Stimulated activated CD8-positive, alpha-beta memory T cell treated with anti-CD3 and anti-CD28 coated beads, Interleukin-7, amount 100 ng/mL, for 4 hours (primary cell): ENCODE measurements around the gene GABRG3.
"Not testable (repeated sequence)": the region's sequence is repeated elsewhere in the genome, so short reads cannot be mapped to it uniquely, and the experiment has no call there.

Experiments used
- DNase-seq, 2 donors: peaks; one replicate each; pipeline ENCODE4 v3.0.0-alpha.2; 2020; ENCODE audit warnings: low read depth in 2 of 2

GABRG3 gene

DNA sequence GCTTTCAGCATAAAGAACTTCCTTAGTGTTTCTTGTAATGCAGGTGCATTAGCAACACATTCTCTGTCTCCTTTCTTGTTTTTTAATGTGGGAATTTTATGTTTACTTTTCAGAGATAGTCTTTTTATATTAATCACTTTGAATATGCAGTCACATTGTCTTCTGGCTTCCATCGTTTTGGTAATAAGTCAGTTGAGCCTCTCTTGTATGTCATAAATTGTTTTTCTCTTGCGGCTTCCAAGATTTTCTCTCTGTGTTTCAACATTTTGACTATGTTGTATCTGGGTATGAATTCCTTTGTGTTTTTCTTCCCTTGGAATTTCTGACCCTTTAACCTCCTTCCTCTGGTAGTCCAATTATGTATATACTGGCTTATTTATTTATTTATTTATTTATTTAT, 25.3 kb downstream of the GABRG3 start:
- DNase-seq, result no peak

DNA sequence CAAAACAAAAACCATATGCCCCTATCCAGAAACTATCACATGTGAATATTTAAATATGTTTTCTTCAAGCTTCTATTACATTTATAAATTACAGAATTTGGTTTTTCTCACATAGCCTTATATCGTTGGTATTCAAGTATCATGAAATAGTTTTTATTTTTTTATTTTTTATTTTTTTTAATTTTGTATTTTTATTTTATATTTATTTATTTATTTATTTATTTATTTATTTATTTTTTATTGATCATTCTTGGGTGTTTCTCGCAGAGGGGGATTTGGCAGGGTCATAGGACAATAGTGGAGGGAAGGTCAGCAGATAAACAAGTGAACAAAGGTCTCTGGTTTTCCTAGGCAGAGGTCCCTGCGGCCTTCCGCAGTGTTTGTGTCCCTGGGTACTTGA, 32.0 kb downstream of the GABRG3 start:
- not testable (repeated sequence) for DNase-seq

DNA sequence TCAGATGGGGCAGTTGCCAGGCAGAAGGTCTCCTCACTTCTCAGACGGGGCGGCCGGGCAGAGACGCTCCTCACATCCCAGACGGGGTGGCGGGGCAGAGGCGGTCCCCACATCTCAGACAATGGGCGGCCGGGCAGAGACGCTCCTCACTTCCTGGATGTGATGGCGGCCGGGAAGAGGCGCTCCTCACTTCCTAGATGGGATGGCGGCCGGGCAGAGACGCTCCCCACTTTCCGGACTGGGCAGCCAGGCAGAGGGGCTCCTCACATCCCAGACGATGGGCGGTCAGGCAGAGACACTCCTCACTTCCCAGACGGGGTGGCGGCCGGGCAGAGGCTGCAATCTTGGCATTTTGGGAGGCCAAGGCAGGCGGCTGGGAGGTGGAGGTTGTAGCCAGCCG, 33.2 kb downstream of the GABRG3 start:
- not testable (repeated sequence) for DNase-seq

DNA sequence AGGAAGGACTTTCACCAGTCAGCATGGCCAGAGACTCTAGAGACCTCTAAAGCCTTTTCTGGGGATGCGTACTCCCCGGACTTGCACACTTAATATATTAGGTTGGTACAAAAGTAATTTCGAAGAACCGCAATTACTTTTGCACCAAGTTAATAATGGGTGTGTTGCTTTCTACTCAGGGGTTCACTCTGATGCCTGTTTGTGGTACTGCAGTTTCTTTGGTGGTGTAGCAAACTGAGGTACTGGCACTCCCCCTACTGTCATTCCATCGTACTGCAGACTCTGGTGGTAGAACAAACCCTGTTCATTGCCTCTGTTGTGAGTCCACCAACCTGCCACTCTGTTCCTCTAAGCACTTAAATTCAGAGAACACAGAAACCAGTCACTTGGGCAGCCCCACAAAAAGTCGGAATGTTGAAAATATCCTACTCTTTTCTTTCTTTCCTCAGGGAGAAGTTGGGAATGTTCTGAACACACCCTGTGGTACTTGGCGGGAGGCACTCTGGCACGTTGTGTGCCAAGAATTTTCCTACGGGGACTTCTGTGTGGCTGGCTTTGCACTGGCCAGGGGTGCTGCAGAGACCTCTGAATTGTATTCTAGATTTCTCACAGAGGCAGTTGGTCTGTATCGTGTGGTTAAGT, 46.3 kb downstream of the GABRG3 start:
- no peak for DNase-seq

DNA sequence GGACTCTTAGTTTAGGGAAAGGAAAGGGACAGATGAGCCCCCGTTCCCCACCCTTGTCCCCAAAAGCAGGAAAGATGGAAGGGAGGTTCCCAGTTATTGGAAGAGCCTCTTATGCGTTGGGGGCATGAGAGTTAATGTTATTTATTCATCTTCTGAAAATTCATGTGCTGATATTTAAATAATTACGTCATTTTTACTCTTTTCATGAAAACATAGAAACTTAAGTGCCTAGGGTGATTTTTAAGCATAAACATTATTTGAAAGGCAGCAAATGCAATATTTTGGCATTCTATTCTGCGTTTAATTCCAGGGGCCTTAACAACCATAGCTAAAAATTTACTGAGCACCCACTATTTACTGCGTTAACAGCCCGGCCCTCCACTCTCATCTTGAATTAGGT, 48.7 kb downstream of the GABRG3 start:
- no peak for DNase-seq

DNA sequence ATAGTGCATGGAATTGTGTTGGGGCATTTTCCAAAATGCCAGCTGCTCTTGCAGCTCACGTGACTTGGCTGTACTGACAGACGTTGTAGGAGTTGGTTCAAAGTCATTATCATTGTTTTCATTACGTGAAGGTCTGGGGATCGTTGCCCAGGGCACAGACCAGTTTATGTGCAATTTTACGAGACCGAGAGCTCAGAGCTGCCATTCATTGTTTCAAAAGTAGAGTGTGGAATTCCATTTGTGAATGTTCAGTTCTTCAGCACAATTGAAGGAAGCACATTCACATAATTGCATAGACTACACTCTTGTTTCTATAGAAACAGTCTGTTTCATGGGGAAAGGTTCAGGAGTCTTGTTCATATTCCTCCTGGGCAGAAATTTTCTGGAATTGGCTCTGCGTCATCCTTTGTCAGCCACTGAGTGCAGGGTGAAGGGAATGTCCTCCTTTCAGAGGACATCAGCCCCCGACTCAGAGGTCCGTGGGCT, 54.5 kb downstream of the GABRG3 start:
- DNase-seq, result no peak

DNA sequence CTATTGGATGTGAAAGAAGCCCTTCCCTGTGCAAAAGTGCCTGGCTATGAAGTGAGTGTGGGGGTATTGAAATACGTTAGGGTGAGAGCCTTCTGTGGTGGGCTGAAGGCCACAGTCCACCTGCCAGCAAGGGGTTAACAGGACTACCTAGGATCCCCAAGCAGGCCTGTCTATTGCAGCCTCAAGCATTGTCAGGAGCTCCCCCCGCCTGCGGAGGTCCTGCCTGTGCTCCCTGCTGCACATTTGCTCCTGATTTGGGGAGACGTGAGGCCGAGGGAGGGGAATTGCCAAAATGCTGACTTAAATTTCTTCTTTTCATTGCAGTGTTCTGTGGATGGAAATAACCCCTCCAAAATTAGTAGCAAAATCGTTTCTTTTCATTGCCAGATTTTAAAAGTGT, 56.2 kb downstream of the GABRG3 start:
- no peak for DNase-seq

DNA sequence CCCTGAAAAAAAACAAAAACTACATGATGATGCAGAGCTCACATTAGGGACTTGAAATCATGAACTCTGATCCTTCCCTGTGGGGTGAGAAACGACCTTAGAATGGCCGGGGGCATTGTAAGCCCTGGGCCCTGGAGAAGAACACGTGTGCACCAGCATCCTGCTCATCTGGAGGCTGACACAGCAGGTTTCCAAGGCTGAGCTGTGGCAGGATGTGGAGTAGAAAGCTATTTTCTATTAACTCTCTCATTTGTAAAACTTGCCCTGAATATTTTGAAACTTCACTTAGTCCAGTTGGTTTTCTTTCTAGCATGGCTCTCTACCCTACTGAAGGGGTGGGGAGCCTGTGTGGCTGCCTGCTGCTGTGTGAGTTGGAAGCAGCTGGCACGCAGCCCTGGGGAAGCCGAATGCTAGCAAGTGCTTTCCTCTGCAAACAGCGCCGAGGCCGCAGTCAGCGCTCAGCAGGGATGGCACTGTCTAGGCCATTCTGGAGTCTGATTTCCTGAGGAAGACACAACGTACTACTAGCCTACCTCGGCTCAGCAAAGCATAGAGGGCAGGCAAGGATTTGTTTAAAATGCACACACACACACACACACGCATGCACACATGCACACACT, 58.0 kb downstream of the GABRG3 start:
- DNase-seq, result no peak

DNA sequence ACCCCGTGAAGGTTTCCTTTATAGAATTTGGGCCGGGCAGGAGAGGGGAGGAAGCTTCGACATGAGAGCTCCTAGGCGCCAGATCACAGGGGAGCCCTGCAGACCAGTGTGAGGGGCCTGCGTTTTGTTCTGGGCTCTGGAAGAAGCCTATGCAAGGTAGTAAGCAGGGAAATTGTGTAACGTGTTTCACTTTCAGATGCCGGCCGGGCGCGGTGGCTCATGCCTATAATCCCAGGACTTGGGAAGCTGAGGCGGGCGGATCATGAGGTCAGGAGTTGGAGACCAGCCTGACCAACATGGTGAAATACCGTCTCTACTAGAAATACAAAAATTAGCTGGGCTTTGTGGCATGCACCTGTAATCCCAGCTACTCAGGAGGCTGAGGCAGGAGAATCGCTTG, 65.2 kb downstream of the GABRG3 start:
- DNase-seq, result no peak

DNA sequence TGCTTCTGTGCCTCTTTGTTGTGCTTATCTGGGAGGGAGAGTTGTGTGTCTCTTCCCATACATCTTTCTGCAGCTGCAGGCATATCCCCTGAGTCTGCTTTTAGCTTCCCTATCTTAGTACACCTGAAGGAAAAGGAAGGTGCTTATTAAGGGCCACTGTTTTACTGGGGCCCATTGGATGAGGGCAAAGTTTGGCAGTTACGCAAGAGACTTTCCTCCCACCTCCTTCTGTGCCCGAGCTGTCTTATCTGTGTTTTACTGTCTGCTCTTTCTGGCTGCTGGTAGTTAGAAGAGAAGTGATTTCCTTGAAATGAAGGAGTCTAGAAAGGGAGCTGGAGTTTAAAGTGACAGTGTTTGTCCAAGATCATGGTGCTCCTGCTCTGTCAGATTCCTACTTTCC, 66.5 kb downstream of the GABRG3 start:
- DNase-seq, result no peak

DNA sequence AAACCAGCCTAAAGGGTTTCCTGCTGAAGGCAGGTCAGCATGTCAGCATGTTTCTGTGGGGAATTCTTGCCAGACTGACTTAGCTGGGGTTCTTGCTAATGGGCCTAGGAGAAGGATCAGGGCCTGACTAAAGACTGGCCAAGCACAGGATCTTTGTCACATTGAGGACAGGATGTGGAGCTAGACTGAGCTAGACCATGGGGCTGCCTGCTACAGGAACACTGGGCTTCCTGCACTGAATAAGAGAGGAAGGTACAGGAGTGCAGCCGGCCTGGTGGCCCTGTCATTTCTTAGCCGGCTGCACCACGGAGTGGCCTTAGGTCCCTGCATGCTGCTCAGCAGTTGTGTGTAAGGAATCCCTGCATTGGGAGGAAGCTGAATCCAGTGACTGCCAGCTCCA, 68.2 kb downstream of the GABRG3 start:
- no peak for DNase-seq

DNA sequence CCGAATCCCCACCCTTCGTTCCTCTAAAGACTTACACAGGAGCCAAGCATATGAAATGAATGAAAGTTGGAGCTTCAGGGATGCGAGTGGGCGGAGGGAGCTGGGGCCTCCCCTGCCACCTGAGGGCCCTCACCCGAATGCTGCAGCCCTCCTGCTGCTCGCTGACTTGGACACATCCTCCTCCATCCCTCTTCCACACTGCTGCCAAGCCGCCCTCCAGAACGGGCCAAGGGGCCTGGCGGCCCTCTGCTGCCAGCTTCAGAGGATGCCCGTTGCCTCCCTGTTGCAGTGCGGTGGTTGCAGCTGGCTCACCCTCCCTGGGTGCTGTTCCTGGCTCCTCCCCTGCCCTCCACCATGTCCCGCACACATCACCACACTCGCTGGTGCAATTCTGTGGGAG, 71.2 kb downstream of the GABRG3 start:
- no peak for DNase-seq

DNA sequence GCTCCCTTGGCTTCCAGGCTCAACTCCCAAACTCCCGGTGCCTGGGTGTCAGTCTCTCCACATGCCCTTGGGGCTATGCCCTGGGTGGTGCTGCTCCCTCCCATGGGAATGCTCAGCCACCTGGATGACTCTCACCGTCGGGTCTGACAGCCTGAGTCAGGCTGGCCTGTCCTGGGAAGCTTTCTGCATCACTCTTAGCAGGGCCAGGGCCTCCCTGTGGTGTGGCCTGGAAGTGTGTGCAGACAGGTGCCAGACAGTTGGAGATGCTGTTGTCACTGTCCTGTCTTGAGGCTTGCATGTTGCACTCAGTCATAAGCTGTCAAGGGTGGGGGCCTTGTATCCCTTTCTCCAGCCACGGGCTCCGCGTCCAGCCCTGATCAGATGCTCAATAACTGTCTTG, 71.7 kb downstream of the GABRG3 start:
- no peak for DNase-seq

DNA sequence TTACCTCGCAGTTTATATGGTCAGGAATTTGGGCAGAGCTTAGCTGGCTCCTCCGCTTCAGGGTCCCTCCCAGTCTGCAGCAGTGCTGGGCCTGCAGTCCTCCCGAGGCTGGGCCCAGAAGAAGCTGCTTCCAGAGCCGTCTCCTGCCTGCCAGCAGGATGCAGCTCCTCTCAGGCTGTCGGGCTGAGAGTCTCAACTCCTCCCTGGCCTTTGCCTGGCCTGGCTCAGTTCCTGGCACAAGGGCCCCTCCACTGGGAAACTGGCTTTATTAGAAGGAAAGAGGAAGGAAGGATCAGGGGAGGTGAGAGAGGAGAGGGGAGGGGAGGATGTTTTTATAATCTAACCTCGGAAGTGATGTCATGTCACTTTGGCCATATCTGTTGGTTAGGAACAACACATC, 72.8 kb downstream of the GABRG3 start:
- DNase-seq, result no peak

DNA sequence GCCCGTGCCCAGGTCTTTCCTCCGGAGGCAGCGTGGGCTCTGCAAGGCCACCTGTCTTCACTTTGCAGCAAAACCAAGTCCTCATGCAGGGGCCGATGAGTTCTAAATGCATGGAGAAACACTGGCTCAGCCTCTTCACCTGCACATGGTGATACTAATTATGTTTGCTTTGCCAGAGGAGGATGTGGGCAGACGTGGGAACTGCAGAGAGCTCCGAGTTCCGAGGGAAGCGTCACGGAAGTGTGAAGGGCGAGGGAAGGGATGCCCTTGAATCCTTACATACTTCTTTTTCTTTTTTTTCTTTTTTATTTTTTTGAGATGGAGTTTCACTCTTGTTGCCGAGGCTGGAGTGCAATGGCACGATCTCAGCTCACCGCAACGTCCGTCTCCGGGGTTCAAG, 74.8 kb downstream of the GABRG3 start:
- no peak for DNase-seq

DNA sequence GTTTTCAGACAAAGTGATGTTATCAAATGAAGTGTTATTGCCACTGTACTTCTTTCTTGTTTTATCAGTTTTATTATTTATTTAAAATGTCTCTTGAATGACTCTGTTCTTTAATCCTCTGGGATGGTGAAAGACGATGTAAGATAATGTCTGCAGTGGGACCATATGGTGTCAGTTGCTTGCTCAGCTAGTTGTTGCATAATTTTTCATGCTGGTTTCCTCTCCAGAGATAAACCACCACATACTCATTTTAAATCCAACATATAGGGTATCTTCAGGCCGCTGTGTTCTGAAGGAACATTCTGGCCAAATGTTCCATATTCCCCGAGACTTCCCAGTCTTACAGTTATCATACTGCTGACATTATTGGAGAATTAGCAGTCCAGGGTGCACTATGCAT, 75.9 kb downstream of the GABRG3 start:
- no peak for DNase-seq

DNA sequence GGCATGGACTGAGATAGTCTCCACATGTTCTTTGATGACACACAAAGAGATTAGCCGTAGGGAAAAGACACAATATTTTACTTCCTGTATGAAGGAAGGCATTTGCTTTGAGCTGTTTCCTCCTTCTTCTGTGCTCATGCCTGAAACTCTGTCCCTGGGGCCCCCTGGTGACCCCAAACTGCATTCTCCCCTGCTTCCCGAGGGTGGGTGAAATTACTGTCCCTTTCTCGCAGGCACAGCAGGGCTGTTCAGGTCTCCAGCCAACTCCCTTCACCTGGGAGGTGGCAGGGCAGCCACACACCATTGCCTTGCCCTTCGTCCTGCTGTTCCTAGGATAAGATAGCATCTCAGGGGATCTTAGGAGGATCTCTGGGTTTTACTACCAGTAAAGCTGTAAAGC, 79.2 kb downstream of the GABRG3 start:
- no peak for DNase-seq

DNA sequence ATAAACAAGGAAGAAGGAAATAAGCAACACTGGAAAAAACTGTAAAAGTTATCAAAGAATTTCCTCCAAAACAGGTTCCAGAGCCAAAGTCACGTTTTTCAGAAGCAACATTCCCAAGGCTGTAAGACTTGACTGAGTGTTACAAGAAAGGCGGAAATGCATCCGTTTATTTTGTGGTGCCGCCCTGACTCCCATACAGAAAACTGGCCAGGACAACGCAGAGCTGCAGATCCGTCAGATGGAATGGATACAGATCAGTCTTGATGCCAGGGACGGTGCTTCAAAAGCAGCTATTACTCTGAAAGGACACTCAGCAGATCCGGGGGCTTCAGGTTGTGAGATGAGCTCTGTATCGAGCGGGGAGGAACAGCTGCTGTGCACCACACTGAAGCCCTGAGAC, 83.4 kb downstream of the GABRG3 start:
- DNase-seq, result no peak

DNA sequence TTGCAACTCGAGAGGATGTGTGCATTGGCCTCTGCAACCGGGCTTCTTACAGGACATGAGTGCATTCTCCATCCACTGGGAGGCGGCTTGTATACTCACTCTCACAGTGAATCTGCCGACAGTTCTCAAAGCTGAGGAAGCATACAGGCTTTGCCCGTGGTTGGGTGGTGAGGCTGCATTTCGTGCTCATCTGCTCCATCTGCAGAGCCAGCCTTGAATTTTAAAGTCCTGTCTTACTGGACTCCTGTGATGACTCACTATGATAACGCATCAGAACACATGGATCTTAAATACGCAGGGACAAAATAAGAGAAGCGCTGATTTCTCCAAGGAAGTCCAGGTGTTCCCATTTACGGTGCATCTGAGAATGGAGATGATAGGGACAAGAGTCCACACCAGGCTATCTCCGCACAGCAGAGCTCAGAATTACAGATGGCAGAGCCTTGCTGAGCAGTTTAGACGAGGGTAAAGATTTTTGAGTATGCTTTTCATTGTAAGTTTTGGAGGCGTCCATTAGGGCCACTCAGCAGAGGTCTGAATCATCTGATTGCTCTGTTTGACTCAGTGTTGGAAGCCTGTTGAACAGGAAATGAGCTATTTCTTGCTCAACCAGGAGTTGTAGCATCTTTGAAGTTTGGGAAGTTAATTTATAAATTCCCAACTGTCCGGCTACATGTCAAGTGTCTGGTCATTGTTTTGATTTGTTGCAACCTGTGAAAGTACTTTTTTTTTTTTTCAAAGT, 87.1 kb downstream of the GABRG3 start:
- no peak for DNase-seq

DNA sequence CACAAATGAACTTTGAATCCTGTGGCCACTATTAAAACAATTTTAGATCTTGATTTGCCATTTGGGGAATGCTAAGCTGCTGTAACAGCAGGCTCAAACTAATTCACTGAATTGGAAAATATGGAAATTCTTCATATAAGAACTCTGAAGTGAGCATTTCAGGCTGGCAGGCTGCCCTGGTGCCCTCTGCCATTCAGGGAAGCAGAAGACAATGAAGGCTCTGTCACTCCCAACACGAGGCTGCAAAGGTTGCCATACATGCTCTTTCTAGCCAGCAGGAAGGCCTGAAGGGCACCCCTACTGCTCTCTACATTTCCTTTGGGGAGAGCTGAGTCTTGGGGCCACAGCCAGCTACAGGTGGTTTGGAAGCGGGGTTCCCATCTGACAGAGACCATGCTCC, 88.0 kb downstream of the GABRG3 start:
- no peak for DNase-seq

DNA sequence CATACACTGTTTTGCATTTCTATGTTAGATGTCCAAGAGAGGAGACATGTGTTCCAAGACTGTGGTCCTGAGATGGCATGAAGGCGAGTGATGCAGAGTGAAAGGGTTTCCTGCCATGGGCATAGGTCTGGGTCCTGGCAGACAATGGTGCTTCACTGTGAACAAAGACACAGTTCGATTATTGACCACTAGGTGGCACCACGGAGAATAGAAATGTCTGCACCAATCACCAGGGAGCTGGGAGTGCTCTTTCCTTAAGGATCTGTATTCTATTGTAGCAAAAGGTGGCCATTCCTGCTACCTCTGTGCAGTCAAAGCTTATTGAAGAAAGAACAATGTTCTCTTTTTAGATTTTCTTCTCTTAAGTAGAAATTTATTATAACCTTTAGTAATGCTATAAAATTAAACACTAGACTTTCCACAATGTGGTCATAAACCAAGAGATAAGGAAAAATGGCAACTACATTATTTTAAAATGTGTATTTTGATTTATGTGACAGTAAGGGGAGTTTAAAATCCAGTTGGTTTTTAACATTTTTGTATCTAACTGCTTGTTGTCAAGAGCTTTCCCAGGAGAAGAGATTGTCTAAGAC, 88.7 kb downstream of the GABRG3 start:
- no peak for DNase-seq

DNA sequence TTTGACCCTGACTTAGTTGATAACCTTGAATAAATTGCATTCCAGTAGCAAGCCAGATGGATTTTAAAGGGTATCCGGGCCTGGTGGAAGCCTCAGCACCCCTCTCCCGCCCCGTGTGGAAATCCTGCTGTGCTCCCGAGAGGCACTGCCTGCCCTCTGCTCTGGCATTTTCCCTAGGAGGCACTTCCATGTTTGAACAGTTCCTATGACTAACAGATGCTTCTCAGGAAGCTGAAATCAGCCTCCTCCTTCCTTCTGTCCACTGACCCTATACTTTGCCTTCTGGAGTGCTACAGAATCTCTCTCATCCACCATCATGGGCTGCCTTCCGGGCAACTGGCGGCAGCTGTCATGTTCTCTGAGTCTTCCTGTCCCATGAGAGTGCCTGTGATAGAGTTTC, 90.8 kb downstream of the GABRG3 start:
- no peak for DNase-seq

DNA sequence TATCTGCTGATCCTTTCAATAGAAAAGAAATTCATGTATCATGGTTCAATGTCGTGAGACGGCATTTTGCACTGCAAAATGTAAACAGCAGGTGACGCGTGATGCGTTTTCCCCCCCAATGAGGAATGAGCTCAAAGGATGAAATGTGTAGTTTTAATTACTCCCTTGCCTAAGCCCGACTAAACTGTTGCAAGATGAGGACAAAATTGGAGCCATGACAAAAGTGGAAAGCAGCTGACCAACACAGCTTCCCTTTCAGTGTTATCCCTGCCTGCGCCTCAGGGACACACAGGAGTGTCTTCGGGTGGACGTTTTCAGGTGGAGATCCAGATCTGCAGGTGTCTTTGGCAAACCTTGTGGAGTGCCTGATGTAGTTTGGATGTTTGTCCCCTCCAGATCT, 92.0 kb downstream of the GABRG3 start:
- DNase-seq, result no peak
